ENCODE results near the gene MFF.
A peak's percentile ranks its signal among the peaks of the same experiment; 100 is the strongest.

Gene MFF, protein sequence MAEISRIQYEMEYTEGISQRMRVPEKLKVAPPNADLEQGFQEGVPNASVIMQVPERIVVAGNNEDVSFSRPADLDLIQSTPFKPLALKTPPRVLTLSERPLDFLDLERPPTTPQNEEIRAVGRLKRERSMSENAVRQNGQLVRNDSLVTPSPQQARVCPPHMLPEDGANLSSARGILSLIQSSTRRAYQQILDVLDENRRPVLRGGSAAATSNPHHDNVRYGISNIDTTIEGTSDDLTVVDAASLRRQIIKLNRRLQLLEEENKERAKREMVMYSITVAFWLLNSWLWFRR

DNA sequence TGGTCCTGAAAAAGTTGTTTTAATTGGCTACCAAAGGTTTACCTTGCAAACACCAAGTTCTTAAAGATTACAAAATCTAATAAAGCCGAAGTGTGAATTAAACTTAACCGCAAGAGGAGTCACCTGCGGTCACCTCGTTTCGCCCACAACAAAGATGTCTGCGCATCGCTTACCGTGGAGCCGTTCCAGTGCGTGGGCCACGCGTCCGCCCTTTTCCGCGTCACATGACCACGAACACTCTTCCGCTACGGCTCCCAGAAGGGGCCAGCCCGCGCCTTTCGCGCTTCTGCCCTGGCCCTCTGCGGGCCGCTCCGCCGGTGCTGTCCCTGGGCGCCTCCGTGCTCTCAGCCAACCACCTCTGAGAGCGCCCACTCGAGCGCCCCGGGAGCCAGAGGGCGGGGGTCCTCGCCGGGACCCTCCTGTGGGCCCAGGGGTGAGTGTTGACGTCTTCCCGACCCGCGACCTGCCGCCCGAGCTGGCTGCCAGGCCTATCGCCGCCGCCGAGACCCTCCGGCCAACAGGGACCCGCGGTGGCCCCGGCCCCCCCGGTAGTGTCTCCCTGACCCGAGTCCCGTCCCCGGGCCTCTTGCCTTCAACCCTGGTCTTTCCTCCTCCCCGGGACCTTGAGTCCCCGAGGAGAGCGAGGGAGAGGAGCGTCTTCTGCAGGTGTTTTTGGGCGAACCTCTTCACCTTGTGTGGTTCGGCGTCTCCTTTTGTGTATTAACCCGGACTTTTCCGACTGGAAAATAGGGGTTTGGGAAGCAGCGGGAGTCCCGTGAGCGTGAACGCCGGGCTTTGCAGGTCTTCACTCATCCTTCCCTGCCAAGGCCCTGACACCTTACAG is at the start of gene MFF:
MFF (plus strand) TSS at position 257 of the 844 bp plus-strand sequence. CDS start 5,415 bp downstream, outside the sequence.
- DNase-seq: peak; percentile 79 to 88 (median 86)

DNA sequence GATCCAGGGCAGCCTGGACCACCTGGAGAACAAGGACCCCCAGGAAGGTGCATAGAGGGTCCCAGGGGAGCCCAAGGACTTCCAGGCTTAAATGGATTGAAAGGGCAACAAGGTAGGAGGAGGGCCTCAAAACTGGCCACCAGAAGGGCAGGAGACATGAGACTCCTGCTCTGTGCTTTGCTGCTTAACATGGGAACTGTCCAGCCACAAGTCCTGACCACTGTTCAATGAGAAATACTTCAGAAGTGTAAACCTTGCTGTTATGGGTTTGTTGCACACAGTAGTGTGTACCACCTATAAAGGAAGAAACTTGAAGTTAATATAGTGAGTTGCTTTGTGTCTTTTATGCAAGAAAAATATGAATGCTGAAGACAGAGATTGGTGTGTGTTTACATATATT is 44.2 kb upstream of the MFF start:
- no peak for DNase-seq

DNA sequence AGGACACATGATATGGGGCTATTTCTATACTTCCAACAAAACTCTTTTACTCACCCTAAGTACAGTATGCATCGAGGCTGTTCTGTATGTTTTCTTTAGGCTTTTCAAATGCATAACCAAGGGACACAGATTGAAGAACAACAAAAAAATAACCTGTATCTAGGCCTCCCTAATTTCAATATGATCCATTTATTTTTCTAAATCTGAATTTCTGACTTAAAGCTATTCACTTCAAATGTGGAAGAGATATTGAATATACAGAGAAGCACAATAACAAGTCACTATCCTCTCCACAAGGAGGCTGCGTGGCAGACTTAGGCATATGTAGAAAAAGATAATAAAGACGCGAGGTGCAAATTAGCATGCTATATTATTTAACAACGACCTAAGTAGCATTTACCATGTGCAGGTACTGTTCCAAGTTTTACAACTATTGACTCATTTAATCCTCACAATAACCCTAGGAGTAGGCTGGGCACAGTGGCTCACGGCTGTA is 39.3 kb upstream of the MFF start:
- no peak for DNase-seq

DNA sequence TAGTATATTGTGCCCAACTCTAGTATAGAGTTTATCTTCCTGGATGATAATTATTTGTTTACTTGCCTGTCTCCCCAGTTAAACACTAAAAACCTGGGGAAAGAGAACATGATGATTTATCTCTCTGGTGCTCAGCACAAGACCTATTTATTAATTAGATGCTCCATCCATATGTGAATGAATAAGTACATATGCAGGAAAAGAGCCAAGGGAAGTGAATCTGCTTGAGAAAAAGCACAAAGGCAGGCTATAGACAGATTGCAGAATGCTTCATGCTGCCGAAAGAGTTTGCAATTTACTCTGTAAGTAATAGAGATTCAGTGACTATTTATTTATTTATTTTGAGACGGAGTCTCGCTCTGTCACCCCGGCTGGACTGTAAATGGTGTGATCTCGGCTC is 37.3 kb upstream of the MFF start:
- no peak for DNase-seq

DNA sequence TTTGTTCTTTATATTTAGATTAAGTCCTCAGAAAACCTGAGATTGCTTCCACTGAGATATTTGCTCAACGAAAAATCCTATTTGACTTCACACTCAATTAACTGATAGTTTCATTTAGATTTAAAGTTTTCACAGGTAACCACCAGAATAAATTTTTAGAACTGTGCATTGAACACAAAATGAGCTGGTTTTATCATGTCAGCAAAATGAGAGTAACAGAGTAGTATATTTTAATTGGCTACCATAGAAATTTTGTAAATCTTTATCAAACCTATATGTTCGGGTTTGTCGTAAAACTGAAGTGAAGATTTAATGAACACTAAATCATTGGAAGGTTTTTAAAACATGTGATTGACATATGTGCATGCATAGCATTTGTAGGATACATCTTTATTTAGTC is 32.7 kb upstream of the MFF start:
- no peak for DNase-seq

DNA sequence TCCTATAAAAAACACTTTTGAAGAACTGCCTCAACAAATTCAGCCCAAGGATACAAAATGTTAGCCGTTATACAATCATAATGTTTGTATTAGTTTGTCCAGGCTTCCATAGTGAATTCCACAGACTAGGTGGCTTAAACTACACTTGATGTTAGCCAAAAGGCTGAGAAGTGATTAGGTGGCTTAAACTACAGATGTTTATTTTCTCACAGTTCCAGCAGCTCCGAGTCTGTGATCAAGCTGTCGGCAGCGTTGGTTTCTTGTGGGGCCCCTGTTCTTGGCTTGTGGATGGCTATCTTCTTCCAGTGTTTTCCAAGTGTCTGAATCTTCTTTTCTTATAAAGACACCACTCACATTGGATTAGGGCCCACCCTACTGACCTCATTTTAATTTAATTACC is 31.5 kb upstream of the MFF start:
- DNase-seq: no peak

DNA sequence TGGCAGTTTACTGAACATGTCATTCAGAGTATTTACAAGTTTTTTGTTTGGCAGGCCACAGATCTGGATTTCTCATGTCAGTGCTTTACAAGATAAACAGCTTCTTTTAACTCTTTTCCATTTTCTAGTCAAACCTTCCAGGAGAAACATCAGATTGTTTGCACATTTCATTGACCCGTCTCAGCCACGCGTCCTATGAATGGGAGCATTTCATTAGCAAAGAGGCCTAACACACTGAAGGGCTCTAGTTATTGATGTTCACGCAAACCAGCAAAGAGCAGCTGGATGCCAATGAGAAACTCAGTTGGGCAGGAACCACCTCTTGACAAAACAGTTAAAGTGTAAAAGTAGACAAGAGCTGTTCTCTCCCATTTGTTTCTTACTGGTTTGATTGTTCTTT is 29.2 kb upstream of the MFF start:
- no peak for DNase-seq

DNA sequence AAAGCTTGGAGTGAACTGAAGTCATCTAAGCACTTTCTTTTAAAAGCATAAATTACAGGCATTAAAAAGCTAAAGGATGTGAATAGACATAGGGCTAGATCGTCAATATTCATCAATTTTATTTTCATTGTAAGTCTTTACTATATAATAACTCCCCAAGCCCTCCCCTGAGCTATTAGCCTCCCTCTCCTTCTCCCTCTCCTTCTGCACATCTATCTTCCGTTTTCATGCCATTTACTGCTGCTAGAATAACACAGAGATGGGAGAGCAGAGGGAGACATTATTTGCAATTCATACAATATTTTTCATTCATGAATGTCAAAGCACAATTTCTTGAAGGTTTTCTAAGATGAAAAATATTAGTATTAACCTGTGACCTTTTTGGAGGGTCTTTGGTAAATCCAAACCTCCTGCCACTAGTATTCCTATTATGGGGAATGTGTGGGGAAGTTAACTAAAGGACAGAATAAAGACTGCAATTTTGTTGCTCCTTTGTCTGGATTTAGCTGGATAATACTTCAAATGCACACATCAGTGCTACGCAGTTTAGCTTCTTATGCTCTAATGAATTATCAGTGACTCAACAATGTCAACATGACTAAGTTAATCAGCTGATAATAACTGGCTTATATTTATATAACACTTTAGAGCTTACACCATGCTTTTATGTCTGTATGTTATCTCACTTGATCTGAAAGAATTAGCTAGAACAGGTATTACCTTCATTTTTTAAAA is 28.2 kb upstream of the MFF start:
- DNase-seq: no peak

DNA sequence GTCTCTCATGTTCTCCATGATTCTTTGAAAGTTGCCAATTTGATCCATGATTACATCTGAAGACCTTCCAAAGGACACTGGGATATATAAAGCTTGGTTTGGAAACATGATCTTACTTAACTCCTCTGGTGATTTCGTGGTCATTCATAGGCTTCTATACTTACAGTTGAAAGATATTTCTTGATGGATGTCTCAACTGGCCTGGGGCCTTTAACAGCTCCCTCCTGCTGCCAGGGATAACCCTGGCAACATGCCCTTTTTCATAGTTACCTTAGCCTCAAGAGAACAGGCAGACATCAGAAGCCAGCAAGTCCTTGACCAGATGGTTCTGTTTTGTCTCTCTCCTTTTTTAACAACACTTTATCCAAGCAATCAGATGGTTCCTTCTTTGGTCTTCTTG is 23.5 kb upstream of the MFF start:
- no peak for DNase-seq

DNA sequence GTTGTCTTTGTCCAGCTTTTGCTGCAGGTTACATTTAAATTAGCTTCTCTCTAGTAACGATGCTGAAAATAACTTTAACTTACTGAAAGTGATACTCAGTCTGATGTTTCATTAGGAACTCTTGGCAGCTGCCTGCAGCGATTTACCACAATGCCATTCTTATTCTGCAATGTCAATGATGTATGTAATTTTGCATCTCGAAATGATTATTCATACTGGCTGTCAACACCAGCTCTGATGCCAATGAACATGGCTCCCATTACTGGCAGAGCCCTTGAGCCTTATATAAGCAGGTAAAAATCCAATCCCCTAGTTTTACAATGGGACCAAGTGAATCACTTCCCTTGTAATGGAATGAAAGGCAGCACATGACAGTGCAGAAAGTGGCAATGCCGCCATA is 16.3 kb upstream of the MFF start:
- DNase-seq: no peak

DNA sequence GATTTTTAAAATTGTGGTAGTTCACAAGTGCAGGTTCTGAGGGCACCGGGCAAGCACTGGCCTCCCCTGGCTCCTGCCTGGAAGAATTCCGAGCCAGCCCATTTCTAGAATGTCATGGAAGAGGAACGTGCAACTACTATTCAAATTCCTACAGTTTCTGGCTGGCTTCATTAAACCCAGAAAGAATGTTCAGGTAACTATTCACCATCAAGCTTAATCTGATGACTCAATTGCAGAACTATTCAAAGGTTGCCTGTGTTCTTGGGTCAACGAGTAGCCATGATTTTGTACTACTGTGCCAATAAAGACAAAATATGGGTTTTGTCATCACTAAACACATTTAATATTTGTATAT is 14.3 kb upstream of the MFF start:
- no peak for DNase-seq

DNA sequence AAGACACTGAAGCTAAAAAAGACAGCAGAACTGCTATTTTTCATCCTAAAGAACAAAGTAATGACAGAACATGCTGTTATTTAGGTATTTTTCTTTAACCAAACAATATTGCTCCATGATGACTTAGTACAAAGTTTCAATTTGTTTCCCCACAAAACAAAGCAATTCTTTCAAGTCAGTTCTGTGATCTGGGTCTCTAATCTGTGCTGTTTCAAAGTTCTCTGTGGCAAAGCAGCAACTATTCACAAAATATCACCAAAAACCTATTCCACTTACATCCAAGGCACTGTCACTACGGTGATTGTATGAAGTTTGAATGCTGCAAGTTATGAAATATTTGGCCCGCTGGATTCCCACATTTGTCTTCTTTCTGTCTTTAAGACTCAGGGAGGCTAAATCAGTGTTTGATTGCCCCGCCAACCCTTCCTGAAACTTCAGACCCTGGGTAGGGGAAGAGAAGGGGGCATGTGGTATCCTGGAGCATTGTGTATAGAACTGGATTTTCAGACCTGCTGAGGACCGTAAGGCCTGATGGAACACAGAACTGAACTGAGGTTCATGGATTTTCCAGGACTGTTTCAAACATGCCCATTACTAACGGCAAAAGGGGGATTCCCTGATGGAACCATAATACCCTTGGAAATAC is 13.1 kb upstream of the MFF start:
- no peak for DNase-seq

DNA sequence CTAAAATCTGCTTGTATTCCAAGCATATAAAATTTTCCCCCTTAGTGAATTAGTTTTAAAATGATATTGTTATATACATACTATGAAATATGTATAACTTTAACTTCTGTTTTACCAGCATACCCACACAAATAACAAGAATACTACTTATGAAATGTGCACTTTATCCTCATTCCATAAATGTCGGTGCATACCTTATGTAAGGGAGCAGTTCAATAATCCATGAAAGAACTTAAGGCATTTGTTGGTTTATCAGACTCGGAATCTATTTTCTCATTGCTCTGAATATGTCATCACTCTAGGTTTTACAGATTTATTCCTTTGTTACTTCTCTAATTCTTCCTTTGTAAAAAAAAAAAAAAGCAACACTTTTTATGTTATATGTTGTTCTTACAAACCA is 12.5 kb upstream of the MFF start:
- no peak for DNase-seq

DNA sequence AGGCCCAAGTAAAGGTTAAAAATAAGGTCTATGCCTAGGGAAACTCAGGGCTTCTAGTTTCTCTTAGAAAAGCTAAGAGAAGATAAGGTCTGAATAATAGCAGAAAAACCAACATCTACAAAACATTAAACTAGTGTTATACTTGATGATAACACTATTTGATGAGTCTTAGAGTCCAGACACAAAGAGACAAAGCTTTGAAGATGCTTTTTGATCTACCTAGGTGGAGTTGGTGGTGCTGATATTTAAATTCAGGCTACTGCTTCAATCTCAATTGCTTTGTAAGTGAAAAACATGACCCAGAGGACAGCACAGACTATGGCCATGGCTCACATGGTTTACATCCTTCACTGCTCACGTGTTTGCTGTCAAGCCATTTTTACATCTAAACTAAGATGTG is 11.7 kb upstream of the MFF start:
- DNase-seq: no peak

DNA sequence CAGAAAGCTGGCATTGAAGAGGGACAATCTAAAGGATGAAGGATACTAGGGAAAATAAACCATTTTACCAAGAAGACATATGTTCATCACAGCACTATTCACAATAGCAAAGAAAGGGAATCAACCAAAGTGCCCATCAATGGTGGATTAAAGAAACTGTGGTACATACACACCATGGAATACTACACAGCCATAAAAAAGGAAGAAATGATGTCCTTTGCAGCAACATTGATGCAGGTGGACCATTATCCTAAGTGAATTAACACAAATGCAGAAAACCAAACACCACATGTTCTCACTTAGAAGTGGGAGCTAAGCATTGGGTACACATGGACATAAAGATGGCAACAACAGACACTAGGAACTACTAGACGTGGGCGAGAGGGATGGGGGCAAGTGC is 7.2 kb upstream of the MFF start:
- no peak for DNase-seq

DNA sequence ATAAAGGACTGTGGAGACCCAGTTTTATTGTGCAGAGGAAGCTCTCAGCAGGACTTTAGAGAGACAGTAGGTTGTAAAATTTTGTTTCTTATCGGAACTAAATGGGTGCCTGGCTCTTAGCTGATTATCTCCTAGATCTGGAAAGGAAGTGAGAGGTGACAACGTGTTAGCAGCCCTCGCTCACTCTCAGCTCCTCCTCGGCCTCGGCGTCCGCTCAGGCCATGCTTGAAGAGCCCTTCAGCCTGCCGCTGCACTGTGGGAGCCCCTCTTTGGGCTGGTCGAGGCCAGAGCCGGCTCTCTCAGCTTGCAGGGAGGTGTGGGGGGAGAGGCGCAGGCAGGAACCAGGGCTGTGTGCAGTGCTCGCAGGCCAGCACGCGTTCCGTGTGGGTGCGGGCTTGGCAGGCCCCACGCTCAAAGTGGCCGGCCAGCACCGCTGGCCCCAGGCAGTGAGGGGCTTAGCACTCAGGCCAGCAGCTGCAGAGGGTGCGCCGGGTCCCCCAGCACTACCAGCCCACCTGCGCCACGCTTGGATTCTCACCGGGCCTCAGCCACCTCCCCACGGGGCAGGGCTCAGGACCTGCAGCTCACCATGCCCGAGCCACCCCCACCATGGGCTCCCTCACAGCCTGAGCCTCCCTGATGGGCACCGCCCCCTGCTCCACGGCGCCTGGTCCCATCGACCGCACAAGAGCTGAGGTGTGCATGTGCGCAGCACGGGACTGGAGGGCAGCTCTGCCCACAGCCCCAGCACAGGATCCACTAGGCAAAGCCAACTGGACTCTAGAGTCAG is 4.6 kb upstream of the MFF start:
- DNase-seq: no peak

DNA sequence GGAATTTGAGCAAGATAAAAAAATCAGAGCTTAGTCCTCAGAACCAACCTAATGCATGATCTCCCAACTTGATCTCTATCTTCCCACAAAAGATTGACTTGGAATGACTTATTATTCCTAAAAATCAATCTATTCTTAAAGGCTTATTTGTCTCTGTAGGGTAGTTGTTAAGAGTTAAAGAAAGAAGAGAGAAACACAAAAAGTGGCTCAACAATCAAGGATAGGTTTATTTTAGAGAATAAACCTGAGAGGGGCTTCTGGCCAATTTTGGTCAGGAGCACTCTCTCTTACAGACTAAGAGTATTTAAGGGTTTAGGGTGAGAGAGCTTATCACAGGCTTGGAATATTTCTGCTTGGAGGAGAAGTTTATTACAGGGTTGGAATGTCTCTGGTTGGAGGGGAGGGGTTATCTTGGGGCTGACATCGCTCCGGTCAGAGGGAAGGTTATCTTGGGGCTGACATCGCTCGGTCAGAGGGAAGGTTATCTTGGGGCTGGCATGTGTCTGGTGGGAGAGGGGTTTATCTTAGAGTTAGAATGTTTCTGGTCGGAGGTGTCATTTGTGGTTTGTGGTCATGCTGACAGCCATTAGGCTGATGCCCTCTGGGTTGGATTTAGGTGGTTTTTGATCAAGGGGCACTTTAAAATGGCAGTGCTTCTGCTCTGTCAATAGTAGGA is 2.4 kb upstream of the MFF start:
- DNase-seq: no peak

DNA sequence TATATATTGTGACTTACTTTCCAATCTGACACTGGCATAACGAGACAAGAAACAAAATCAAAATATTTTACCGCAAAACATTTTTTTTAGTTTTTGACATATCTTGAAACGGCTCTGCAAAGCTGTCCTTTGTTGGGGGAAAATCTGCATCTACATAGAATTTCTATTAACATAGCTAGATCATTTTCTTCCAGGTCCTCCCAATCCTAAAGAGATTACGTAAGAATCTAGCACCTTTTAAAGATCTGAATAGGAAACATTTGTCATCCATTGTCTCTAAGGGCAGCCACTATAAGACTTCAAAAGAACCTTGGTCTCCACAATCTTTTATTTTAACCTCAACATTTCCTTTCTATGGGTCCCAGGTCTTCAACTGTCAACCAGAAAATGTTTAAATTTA is 1.2 kb upstream of the MFF start:
- no peak for DNase-seq

DNA sequence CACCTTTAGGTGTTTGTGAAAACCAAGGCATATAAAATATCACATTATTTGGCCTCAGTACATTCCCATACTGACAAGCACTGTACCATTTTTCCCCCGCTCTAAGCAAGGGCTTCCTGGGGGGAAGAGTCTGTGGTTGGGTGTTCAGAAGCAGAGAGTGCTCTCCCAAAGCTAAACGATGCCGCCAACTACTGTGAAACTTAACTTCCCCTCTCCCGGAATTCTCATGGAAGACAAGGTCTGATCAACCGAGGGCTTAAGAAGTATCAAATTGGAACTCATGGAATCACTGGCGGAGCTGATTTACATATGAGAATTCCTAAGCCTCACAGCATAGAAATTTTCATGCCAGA is 433 bp upstream of the MFF start:
- DNase-seq: no peak

DNA sequence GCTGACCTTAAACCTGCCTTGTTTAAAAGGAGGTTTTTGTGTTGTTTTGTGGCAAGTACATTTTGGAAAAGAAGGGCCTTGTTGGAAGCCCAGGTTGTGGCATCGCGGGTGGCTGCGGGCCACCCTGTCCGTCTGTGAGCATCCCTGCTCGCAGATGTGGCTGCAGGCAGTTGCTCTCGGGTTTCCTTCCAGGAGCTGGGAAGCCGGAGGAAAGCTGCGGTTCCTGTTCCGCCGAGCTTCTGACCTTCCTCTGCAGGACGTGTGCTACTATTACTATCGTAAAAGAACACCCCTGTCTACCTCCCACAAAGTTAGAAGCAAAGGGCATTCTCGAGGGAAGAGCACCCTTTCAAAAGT is 766 bp downstream of the MFF start:
- DNase-seq: no peak

DNA sequence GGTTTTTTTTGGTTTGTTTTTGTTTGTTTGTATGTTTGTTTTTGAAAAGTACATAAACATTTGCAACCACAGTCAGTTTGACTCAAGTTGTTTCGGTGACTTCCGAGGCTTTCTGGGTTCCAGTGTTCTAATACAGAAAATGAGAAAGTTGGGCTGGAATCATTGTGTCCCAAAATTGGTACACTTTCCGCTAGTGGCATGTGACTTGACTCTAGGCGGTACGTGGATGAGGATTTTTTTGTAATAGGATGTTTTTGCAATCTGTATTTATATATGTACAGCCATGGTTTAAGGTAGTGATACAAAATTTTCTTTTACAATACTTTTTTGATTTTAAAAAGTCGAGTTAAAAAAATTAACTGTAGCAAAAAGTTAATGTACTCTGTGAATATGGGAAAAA is 1.7 kb downstream of the MFF start:
- DNase-seq: no peak

DNA sequence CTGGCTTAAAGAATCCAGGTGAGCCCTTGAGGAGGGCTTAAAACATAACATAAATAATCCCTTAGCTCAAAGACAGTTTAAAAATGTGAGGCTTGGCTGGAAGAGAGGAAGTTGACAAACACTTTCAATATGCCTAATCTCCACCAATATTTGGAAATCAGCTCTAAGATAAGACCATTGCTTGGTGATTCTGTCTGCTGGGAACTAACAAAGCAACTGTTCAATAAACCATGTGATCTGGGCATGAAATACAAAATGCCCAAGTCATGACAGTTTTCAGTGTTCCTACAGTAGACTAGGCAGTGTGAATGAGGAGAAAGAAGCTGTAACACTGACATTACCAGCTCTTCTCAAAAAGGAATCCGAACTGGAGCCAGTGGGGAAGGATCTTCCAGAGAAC is 10.7 kb downstream of the MFF start:
- DNase-seq: no peak
